ENCODE results near the gene GALNT14.

The GALNT14 gene

DNA sequence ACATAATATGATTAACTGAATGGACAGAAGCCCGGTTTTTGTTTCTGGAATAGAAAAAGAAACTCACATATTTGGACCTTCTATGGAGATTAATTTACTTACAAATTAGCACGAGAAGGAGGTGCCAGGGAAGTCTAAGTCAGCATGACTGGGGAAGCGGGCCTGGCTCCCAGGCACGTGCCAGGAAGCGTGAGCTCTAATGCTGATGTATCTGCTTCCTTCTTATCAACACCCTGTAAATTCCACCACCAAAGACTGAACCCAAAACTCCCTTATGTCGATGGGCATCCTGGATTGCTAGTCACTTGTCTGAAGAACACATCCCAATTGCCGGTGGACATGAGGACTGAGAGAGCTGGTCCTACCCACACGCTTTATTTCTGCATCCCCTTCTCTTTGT, 134.5 kb downstream of the GALNT14 start:
- no peak for DNase-seq

GRCh38 chr2:31002537-31003150, 135.6 kb downstream of the GALNT14 start:
- no peak for DNase-seq

DNA sequence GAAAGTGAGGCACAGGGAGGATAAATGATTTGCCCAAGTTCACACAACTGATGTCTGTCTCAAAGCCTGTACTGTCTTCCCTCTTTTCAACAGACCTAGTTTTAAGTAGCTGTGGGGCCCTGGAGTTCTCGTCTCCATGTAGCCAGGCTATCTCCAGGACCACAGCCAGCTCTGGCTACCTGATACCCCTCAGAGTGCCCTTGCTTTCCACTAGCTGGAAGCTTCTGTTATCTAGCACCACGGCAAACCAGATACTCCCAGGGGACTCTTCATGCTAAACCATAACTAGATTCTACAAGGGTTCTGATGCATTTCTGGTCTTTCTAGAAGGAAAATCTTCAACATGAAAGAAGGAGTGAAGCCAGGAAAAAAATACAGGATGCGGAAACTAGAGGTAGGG, 137.3 kb downstream of the GALNT14 start:
- no peak for DNase-seq

- no peak for DNase-seq
These were observed 139.6 kb downstream of the GALNT14 start for GRCh38 chr2:30998672-30999071.

- DNase-seq = no peak
These were observed 140.3 kb downstream of the GALNT14 start for GRCh38 chr2:30997979-30998378.

- no peak for DNase-seq
These were observed 143.8 kb downstream of the GALNT14 start for GRCh38 chr2:30994227-30995056.

GRCh38 chr2:30992781-30993180, 145.5 kb downstream of the GALNT14 start:
- DNase-seq = no peak

GRCh38 chr2:30990671-30991070, 147.6 kb downstream of the GALNT14 start:
- no peak for DNase-seq

DNA sequence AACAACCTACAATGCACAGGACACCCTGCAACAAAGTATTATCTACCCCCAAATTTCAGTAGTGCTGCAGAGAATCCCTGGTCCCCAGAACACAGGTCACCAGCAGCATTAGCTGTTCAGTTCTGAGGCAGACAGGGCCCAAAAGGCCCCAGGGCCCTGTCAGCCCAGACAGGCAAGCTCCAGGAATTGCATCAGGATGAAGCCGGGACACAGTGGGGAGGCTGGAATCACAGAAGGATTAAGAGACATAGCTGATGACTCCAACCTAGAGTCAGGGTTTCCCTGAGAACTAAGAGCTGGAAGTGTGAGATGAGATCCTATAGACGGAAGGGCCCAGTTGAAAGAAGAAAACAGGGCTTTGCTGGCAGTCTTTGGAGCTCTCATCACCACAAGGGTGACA, 148.1 kb downstream of the GALNT14 start:
- DNase-seq = no peak

- DNase-seq = no peak
These were observed 148.5 kb downstream of the GALNT14 start for GRCh38 chr2:30989746-30990145.

DNA sequence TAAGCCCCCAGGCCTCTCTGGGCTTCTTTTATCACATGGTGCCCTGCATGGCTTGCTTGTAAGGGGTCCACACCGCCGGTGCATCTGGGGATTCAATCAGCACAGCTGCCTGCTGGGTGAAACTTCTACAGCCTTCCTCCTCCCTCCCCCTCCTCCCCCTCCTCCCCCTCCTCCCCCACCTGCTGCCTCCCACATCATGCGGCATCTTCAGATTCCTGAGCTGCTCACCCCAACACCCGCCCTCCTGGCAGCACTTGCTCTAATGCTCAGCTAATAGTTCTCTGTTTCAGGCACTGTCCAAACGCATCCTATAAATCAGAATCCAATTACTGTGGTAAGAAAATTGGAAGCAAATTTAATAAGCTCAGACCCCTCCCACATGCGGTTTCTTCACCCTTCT, 150.7 kb downstream of the GALNT14 start:
- DNase-seq = no peak

DNA sequence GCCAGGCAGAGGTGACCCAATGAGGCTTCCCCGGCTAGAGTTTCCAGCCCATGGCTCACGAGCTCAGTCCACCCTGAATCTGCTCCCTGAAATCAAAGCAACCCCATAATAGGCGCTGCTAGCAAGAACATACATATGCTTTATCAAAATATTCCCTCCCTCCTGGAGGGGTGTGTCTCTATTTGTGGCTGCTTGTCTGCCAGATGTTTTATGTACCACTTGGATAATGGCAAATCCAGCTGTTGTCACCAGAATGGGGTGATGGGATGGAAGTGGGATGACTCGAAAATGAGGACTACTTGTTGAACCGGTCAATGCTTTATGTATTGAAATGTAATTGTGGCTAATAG, 152.0 kb downstream of the GALNT14 start:
- no peak for DNase-seq

DNA sequence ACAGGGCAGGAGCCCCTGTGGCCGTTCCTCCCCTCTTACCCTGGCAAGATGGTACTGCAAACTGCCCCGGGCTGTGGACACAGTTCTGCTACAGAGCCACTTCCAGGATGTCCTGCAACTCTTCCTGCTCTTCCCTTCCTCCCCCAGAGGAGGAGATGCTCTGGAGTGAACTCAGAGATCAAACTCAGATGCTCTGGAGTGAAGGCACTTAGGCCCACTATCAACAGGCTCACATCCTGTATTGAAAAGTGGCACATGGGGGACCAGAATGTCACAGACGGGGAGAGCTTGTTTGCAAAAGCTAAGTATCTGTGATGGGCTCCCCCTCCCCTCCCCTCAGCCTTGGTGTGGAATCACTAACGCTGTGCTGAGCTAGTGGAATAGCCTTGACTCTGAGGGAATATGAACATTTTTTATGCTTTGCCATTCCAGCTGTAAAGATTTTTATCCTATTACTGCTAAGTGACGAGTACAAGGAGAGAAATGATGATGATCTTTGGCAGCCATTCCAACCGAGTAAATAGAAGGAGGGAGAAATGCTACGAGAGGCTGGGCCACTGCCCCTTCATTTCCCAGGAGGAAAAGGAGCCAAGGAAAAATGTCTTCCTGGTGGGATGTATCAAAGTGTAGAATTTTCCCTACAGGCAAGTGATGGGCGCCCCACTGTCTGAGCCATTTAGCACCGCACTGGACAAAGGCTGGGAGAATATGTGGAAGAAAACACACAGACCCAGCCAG, 152.6 kb downstream of the GALNT14 start:
- DNase-seq = no peak

DNA sequence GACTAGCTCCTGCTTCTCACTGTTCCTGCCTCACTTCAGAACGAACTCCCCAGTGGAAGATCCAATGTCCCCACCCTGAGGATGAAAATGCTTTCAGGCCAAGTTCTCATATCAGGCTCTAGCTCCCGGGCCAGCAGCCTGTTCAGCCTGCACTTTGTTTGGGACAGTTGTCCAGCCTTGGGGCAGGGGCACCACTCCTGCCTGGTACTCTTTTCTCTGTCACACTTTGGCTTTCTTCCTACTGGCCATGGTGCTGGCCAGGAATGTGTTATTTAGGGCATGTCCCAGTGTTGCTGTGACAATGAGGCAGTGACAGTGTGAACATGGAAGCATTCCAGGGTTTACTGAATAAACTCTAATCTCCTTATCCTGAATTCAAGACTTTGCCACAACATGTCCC, 154.1 kb downstream of the GALNT14 start:
- no peak for DNase-seq

DNA sequence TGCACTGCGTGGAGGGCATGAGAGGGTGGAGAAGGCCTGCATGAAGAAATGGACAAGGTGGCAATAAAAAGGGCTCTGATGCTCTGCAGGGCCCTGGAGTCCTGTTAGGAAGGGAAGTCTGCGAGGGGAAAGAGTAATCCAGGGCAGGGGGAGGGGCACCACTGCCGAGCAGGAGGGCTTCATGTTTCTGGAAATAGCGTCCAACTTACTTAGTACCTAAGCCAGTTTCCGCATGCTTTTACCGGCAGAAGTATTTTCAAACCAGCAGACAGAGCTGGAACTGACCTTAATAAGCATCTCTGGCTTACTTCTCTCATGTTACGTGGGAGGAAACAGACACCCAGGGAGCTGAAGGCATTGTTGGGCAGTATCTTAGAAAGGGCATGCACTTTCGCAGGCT, 156.7 kb downstream of the GALNT14 start:
- no peak for DNase-seq

GRCh38 chr2:30981096-30981495, 157.1 kb downstream of the GALNT14 start:
- no peak for DNase-seq

DNA sequence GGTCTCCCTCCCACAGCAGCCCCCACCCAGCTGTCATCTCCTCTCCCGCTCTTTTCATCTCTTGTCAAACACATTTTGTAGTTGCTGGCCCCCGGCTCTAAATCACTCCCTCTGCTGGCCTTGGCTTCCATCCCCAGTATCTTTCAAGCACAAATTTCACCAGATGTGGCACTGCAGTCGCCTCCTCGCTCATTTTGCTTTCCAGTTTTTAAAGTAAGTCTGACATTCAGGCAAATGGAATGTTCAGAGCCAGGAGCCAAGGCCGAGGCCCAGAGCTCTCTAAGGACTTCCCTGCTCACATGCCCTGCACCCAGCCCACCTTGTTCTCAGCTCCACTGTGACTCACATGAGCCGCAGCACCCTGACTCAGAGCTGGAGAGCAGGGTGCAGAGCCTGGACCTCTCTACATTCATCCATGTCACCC, 158.4 kb downstream of the GALNT14 start:
- DNase-seq = no peak

DNA sequence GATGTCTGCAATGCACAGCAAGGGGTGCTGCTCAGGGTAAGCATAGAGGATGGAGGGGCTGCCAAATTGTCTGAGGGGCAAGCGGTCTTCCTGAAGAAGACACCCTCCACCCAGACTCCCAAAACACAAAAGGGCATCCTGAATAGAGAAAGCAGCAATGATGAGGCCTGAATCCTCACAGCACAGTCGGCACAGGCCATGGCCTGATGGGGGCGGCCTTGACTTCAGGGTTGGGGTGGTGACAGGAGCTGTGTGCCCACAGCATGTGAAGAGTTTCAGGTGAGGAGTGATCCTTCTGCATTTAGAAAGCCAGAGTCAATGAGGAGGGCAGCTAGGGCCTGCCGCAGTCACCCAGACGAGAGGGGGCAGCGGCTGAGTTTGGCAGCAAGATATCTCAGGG, 159.4 kb downstream of the GALNT14 start:
- DNase-seq = no peak

DNA sequence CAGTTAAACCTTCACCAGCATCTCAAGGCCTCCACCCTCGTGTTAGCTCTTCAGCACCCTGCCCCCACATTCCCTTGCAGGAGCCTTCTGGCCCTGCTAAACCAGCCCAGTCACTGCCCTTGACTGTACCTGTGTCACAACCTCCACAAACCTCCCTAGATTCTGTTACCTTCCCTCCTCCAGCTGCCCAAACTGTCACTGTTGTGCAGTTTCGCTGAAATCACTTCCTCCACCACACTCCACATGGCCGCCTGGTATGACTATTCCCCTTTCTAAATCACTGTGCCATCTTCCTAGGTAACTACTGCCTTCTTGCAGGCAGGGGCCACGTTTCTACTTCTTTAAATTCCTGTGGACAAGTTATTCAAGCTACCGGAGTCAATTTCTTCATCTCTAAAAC, 160.2 kb downstream of the GALNT14 start:
- DNase-seq = no peak

DNA sequence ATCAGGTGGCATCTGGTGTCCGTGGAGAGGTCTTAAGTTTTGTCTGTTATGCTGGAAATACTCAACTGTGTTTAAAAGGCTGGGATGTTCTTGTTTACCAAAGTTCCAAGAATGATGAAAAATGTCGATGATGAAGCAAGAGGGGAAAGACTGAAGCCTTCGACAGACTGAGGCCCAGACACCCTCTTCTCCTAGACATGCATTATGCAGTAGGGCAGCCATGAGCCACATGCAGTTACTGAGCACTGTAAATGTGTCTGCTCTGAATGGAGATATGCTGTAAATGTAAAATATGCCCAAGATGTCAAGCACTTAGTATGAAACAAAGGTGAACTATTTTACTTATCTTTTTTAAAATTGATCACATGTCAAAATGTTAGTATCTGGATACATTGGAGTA, 163.1 kb downstream of the GALNT14 start:
- no peak for DNase-seq

- no peak for DNase-seq
These were observed 163.7 kb downstream of the GALNT14 start for GRCh38 chr2:30974554-30974953.

GRCh38 chr2:30974092-30974491, 164.1 kb downstream of the GALNT14 start:
- no peak for DNase-seq

DNA sequence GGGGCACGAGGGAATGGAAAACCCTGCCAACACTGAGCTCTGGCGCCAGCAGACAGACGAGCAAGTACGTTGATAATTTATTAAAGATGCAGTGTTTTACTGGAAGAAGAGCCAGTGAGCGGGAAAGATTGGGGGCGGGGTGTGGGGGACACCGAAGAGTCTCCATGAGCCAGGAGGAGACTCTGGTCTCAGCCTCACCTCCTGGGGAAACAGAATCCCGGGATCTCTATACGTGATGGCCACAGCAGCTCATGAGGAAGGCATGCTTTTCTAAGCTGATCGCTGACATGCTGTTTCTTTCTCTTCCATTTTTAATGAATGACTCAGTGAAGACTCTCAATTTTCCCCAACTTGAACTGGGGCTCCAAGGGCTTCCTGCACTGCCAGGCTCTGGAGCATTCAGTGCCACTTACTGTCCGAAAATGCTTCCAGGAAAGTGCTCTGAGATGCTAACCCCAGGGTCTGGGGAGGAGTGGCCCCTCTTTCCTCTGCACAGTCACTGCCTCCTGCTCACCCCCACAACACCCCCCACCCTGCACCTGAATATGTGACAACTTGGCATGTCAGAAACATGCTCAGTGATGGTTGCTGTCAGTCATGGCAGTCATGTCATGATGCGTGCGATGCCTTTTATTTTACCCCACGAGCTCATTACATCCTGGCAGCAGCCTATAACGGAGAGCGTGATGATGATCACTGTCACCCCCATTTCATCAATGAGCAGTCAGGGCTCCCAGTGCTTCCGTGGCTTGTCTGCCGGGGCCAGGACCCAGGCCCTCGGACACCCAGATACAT, 166.8 kb downstream of the GALNT14 start:
- DNase-seq = no peak

Data from T1000 (cell line).